Activated CD4-positive, alpha-beta T cell treated with anti-CD3 and anti-CD28 coated beads, Interleukin-2, amount 50 U/mL, for 1 hour (primary cell): ENCODE measurements around the gene ATP2C2.
A peak's percentile ranks its signal among the peaks of the same experiment; 100 is the strongest.

Experiments used
- DNase-seq: peaks from one replicate; pipeline ENCODE4 v3.0.0-alpha.2; 2020

Gene ATP2C2

DNA sequence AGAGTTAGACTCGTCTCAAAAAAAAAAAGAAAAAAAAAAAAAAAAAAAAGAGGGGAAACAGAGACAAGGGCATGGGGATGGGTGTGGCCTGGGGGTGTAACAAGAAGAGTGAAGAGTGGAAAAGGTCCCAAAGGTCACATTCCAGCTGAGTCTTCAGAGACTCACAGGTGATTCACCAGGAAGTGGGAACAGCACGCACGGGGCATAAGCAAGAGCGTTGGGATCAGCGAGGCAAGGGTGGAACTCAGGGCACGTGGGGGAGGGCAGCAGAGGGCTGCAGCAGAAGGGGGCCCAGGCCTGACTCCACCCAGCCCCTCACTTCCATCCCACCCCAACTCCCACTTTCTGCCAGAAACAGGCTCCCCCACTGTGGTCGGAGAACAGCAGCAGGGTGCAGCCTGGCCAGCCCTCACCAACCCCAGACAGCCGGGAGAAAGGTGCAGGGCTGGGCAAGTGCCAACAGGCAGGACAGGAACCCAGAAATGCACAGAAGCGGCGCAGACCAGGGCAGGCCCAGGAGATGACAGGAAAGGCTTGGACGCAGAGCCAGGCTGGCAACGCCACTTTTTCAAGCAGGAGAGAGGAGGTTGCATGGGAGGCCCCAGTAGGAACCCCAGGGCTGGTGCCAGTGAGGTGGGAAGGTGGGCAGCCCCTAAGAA, 132.9 kb downstream of the ATP2C2 start:
- DNase-seq = no peak

DNA sequence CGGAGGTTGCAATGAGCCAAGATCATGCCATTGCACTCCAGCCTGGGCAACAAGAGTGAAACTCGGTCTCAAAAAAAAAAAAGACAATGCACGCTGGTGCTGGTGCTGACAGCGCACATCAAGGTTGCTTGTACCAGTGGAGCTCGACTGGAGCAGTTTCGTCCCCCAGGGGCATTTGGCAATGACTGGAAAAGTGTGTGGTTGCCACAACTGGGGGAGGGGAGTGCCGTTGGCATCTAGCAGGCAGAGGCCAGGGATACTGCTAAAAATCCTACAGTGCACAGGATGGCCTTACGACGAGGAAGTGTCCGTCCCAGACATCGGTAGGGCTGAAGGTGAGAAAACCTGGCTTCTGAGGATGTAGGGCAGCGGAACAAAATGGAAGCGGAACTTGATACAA, 133.7 kb downstream of the ATP2C2 start:
- DNase-seq = no peak

DNA sequence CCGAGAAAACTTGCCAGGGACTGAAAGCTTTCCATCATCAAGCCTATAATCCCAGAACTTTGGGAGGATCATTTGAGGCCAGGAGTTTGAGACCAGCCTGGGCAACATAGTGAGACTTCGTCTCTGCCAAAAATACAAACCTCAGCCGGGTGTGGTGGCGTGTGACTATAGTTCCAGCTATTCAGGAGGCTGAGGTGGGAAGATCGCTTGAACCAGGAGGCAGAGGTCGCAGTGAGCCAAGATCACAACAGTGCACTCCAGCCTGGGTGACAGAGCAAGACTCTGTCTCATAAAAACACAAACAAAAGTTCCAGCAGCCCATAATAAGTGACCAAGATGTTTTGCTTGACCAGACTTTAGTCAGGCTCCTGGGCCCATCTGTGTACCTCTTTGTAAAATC, 134.2 kb downstream of the ATP2C2 start:
- no peak for DNase-seq

DNA sequence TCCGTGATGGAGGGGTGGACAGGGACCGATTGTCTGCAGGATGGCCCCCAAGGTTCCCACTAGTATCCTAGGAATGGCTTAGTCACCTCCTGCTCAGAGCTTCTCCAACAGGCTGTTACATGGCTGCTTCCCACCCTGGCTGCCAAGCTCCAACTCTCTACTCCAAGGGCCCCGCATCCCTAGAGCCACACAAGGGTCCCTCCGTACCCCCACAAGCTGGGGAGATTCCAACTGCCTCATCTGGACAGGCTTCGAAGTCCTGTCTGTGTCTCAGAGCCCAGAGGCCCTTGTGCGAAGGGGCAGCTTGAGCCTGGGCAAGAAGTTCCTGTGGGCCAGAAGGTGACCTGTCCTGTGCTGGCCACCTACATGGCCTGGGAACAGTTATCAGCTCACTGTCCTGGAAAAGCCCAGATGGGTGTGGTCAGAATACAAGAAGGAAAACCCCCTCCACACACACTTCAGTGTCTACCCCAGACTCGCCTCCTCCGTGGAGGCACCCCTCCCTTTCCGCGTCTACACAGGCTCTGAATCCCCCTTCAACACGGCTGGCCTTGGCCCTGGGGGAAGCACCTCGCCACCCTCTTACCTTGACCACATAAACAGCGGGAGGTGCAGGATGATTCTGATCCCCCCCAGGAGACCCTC, 135.5 kb downstream of the ATP2C2 start:
- DNase-seq = no peak

DNA sequence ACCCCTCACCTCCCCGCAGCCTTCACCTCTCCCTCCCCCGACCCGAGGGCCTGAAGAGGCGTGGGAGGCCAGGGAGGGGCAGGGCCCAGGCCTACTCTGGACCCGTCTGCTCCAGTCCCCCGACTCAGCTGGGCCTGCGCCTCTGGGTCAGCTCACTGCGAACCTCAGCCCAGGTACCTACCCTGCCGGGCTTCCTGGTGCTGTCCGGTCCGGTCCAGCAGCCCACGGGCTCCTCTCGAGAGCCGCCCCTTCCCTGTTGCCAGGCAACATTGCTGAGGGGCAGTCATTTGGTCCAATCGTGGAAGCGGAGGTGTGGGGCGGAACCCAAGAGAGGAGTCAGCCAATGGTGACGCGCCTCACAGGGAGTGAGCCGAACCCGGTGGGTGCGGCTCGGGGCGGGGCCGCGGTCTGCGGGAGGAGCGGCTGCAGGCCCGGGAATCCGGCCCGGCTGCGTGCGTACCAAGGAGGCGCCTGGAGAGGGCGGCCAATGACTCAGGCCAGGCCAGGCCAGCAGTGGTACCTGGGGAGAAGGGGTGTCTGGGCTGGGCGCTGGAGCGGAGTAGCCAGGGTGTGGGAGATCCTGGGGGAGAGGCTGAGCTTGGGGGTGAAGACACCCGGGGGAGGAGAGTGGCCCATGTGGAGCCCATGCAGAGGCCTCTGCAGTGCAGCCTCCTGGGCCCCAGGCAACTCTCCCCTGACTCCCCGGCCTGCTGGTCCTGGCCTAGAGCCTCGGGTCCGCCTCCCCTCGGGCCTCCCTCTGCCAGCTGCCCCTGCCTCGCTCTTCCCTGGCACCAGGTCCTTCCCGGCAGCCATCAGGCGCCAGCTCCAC, 136.3 kb downstream of the ATP2C2 start, which contains the start of gene MEAK7:
Gene MEAK7 (minus strand): TSS at position 240 of the 829 bp plus-strand sequence. CDS start 6,573 bp downstream, outside the sequence.
- DNase-seq = peak; percentile 97

DNA sequence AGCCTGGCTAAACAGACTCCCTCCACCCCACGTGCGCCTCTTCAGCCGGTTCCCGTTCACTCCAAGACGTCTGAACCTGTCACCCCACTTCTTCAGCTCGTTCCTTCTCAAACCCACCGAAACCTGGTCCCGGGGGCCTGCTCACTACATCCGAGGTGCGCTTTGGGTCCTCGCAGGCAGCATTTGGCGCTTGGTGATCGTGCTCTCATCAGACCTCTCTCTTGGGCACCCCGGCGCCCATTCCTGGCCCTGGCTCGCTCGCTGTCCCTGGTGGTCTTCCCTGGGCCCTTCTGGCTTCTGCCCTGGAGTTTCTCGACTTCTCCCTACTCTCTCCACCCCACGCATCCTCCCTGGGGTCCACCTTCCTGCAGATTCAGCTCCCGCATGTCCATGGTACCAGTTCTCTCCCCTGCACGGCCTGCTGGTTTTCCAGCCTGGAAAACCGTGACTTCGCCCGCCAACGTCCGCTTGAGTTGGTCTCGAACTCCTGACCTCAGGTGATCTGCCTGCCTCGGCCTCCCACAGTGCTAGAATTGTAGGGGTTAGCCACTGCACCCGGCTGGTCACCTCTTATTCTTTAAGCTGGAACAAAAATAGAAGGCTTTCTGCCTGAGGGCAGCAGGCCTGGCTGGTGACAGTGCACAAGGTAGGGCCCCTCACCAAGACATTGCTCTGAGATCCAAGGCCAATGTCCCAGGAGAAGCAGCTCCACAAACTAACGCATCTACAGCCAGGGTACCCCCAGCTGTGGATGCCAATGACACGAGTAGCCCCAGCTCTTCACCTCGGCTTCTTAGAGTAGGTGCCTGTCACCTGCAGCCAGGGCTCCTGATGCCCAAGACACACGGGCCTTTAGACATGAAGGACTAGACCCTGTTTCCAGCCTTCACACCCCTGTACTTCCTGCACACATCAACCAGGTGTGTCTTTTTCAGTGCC, 137.2 kb downstream of the ATP2C2 start:
- DNase-seq = no peak

DNA sequence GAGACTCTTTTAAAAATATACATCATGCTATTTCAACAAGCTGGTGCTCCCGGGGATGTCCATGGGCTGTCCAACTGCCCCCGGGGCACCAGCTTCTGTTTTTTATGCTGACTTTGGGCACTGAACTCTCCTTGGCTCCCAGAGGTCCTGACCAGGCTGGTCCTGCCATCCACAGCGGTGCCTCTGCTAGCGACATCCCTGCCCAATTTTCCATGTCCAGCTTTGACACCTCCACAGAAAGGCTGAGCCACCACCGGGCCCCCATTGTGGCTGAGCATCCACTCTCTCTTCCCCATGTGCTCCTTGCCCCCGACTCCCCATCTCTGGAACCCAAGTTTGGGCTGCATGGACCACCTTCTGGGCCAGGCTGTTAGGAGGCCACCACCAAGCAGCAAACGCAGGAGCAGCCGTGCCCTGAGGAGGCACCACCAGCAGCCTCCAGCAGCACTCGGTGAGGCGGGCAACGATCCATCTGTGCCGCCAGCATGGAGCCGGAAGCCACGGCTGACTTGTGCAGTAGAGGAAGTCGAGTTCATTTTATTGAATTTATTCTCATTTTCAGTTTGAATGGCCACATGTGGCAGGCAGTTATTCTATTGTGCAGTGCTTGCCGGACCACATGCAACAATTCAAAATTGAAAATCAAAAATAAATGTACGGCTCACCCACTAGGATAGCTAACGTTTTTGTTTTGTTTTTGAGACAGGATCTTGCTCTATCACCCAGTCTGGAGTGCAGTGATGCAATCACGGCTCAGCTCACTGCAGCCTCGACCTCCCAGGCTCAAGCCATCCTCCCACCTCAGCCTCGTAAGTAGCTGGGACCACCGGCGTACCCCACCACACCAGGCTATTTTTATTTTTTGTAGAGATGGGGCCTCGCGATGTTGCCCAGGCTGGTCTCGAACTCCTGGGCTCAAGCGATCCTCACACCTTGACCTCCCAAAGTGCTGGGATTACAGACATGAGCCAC, 139.0 kb downstream of the ATP2C2 start:
- no peak for DNase-seq

DNA sequence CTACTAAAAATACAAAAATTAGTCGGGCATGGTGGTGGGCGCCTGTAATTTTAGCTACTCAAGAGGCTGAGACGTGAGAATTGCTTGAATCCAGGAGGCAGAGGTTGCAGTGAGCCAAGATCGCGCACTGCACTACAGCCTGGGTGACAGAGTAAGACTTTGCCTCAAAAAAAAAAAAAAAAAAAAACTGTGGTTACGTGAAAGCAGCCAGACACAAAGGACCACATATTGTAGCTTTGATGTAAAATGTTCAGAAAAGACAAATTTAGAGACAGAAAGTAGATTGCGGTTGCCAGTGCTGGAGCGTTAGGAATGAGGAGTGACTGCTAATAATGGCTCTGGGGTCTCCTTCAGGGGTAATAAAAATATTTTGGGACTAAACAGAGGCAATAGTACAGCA, 140.2 kb downstream of the ATP2C2 start:
- DNase-seq = peak; percentile 38

DNA sequence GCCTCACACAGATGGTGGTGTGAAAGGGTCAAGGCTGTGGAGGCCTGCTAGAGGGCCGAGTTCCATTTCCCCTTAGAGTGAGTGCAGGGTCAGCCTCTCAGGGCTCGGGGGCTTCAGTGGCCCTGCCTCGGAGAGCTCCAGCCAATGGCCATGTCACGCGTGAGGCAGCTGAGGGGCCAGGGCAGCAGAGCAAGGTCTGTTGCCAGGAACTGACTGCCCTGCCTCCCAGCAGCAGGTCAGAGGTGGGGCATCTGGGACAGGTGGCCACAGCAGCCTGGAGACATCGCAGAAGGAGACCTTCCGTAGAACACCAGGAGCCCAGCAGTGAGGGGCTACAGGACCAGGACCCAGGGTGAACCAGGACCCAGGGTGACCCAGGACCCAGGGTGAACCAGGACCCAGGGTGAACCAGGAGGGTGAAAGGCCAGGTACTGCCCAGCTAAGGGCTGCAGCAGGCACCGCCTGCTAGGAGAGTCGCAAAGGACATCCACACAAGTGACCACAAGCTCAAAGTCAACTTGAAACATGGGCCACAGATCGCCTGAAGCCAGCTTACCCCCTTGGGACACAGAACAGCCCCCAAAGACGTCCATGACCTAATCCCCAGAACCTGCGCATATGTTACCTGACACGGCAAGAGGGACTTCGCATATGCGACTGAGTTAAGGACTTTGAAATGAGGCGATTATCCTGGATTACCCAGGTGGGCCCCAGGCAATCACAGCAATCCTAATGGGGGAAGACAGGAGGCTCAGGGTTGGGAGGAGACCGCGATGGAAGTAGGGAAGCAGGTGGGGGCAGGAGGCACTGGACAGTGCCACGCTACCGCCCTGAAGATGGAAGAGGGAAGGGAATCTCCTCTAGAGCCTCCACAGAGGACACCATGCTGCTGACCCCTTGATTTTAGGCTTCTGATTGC, 141.0 kb downstream of the ATP2C2 start:
- no peak for DNase-seq

DNA sequence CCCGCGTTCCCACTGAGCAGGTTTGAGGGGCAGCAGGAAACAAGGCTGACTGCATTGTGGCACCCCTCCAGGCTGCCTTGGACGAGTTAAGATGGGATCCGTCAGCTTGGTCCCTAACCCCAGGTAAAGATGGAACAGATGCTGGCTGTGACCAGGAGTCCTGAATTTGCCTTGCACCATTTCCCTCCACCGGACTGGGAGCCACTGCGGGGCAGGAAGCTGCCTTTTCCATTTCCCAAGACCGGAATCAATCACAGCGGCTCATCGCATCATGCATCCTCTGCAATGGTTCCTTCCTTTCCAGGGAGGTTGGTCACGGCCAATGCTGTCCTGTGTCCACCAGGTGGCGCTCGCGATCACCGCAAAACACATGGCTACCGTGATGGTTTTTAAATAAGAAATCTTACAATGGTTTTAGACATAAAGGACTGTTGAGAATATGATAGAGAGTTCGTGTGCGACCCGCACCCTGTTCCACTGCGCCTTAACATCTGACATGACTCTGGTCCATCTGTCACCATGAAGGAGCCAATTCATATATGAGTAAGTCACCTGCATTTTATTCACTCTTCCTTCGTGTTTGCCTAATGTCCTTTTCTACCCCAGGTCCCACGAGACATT, 143.0 kb downstream of the ATP2C2 start:
- peak; percentile 88 for DNase-seq

DNA sequence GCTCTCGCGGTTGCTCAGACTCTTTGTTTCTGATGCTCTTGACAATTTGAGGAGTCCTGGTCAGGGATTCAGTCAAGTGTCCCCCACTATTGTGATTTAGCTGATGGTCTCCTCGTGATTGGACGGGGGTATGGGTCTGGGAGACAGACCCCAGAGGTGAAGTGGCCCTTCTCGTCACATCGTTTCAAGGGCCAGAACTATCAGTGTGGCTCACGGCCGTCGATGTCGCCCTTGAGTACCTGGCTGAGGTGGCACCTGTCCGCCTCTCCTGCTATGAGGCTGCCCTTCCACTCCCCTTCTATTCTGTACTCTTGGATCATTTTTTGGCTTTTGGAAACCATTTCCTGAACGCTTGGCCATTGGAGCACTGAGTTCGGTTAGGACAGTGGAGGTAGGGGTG, 143.5 kb downstream of the ATP2C2 start:
- DNase-seq = no peak

DNA sequence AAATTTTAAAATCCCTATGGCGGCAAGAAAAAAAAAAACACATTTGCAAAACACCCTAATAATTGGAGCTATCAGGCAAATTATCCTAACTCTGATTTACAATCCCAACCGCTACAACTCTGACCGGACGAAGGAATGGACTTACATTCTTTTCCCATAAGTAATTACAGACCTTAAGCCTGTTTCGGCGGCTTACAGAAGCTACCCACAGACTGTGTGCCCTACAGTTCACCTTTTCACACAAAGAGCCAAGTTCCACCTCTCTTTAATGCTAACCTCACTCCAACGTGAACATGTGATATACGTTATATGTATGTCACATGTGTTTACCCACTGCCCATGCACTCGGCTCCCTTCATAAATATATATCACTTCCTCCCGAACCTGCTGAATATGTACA, 144.8 kb downstream of the ATP2C2 start:
- no peak for DNase-seq

DNA sequence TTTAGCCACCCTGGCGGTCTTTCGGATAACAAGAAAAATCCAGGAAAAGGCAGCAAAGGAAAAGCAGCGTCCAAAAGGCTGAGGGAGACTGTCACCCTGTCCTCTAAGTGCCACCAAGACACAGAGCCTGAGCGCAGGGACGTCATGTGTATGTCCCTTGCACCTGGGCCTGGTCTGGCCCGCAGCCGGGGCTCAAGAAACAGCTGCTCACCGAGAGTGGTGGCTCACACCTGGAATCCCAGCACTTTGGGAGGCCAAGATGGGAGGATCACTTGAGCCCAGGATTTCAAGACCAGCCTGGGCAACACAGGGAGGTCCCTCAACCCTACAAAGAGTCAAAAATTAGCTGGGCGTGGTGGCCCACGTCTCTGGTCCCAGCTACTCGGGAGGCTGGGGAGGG, 145.3 kb downstream of the ATP2C2 start:
- no peak for DNase-seq
